Measurements from ENCODE around the gene MTTP. TPM values are rescaled to one million over a fixed set of nuclear protein-coding genes. Genes with fewer than 3 reads are reported as not detected.

MTTP gene
- total and polyA plus RNA-seq, 2 experiments from 2014 or later: 40.1 to 92.2 TPM

DNA sequence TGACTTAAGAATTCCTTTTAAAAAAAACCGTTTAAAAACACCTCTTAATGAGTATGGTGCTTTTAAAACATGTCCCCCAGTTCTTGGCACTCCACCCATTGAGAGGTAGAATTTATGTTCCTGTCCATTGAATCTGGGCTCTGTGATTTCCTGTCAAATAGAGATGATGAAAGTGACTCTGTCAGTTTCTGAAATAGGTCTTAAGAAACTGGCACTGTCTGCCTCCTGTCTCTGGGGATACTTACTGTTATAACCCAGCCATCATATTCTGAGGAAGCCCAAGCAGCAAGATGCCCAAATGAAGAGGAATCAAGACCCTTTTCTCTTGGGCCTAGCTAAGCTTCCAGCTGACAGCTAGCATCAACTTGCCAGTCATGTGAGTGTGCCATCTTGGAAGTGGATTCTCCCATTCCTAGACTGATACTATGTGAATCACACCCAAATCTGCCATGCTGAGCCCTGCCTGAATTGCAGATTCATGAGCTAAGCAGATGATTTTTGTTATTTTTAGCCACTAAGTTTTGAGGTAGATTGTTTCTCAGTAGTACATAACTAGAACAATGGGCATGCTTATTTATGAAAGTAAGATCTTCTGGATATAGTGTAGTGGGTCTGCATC lies 60.2 kb downstream of the MTTP start:
- Histone ChIP-seq H4K20me1 (ENCODE audit: insufficient read depth, poor library complexity, severe bottlenecking) (no peaks in the 10 kb centered on the region), H3K27ac (no peak overlapping the region), H3K4me2 (no peak overlapping the region), H3K79me2 (no peaks in the 10 kb centered on the region), H3K4me1 (ENCODE audit: insufficient read depth) (no peaks in the 10 kb centered on the region), H3K4me3 (no peak overlapping the region), H3K36me3 (replicated peaks; ENCODE audit: insufficient read depth, low read depth) (no peaks in the 10 kb centered on the region), H3K9me3 (ENCODE audit: low read depth) (no peaks in the 10 kb centered on the region), H3K9me2 (replicated peaks; ENCODE audit: insufficient read depth) (no peaks in the 10 kb centered on the region), H2AFZ (no peak overlapping the region), H3K27me3 (no peaks in the 10 kb centered on the region)
- 76% methylated on average over 1 of the region's 1 CpG for WGBS (ENCODE audit: low lambda C conversion rate, missing lambda C conversion rate)
- TF ChIP-seq CTCF (IDR thresholded peaks at IDR 0.05; ENCODE audit: poor library complexity): no peak
- no peak for TF ChIP-seq EZH2 (IDR thresholded peaks at IDR 0.05; ENCODE audit: borderline replicate concordance)
- no peak for TF ChIP-seq EZH2phosphoT487 (IDR thresholded peaks at IDR 0.05; ENCODE audit: low read depth, severe bottlenecking, unreplicated experiment)
- DNase-seq (ENCODE audit: low spot score): no peak

DNA sequence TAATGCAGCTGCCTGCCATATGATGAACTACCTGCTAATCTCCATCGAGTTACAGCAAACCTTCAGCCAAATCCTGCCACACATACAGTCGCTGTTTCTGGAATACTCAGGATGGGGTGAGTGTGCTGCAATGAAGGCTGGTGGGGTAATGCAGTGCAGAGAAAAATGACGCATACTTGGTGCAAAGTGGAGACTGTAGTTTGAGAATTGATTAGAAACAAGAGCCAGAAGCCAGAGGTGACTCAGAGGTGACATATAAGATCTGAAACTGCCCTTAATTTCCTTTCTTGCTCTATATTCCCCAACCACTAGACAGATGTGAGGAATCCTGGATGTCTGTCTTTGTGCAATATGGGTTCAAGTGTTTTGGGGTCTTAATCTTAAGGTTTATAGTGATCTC lies 61.0 kb downstream of the MTTP start:
- Histone ChIP-seq H3K9me3 (ENCODE audit: low read depth) (no peaks in the 10 kb centered on the region), H3K36me3 (replicated peaks; ENCODE audit: insufficient read depth, low read depth) (no peaks in the 10 kb centered on the region), H3K4me2 (no peak overlapping the region), H3K27ac (no peak overlapping the region), H3K4me3 (no peak overlapping the region), H3K9me2 (replicated peaks; ENCODE audit: insufficient read depth) (no peaks in the 10 kb centered on the region), H3K4me1 (ENCODE audit: insufficient read depth) (no peaks in the 10 kb centered on the region), H4K20me1 (ENCODE audit: insufficient read depth, poor library complexity, severe bottlenecking) (no peaks in the 10 kb centered on the region), H3K79me2 (no peaks in the 10 kb centered on the region), H2AFZ (no peak overlapping the region), H3K27me3 (no peaks in the 10 kb centered on the region)
- DNase-seq (ENCODE audit: low spot score): no peak
- TF ChIP-seq EZH2phosphoT487 (IDR thresholded peaks at IDR 0.05; ENCODE audit: low read depth, severe bottlenecking, unreplicated experiment) (no peak), CTCF (IDR thresholded peaks at IDR 0.05; ENCODE audit: poor library complexity) (no peak), EZH2 (IDR thresholded peaks at IDR 0.05; ENCODE audit: borderline replicate concordance) (no peak)
- 85% methylated on average over 3 of the region's 3 CpGs for WGBS (ENCODE audit: low lambda C conversion rate, missing lambda C conversion rate)

DNA sequence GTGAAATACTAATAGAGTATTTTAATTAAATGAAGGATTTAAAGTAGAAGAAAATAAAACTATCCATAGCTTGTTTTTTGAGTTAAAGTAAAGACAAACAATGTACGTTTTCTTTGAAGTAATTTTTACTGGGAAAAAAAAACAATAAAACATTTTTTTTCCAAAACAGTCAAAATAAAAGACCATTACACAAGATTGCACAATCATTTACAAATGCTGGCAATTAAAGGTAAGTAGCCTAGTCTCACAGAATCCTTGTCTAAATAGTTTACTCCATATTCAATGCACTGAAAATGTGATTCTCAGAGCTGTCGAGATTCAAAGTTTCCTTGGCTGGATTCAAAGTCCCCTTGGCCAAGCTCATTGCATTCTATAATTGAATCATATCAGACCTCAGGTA lies 61.8 kb downstream of the MTTP start:
- no peak overlapping the region for H2AFZ ChIP-seq
- H3K4me3 ChIP-seq: no peak overlapping the region
- no peak for TF ChIP-seq EZH2 (IDR thresholded peaks at IDR 0.05; ENCODE audit: borderline replicate concordance)
- no peak for TF ChIP-seq EZH2phosphoT487 (IDR thresholded peaks at IDR 0.05; ENCODE audit: low read depth, severe bottlenecking, unreplicated experiment)
- no peak for TF ChIP-seq CTCF (IDR thresholded peaks at IDR 0.05; ENCODE audit: poor library complexity)
- no peaks in the 10 kb centered on the region for H4K20me1 ChIP-seq (ENCODE audit: insufficient read depth, poor library complexity, severe bottlenecking)
- no peaks in the 10 kb centered on the region for H3K27me3 ChIP-seq
- no peak for DNase-seq (ENCODE audit: low spot score)
- no peaks in the 10 kb centered on the region for H3K79me2 ChIP-seq
- WGBS (ENCODE audit: low lambda C conversion rate, missing lambda C conversion rate): 80% methylated on average over 2 of the region's 2 CpGs
- H3K36me3 ChIP-seq (replicated peaks; ENCODE audit: insufficient read depth, low read depth): no peaks in the 10 kb centered on the region
- no peak overlapping the region for H3K4me2 ChIP-seq
- H3K9me2 ChIP-seq (replicated peaks; ENCODE audit: insufficient read depth): no peaks in the 10 kb centered on the region
- no peak overlapping the region for H3K27ac ChIP-seq
- H3K9me3 ChIP-seq (ENCODE audit: low read depth): no peaks in the 10 kb centered on the region
- no peaks in the 10 kb centered on the region for H3K4me1 ChIP-seq (ENCODE audit: insufficient read depth)

Measured in hepatocyte (in vitro differentiated cells).